ENCODE data around the gene TNFRSF21.

The TNFRSF21 gene

GRCh38 chr6:47254051-47254450, 55.7 kb downstream of the TNFRSF21 start:
- no peak for DNase-seq (ENCODE audit: extremely low read depth in 1 of 2, low read depth in 1 of 2)

GRCh38 chr6:47253136-47253535, 56.6 kb downstream of the TNFRSF21 start:
- DNase-seq (ENCODE audit: extremely low read depth in 1 of 2, low read depth in 1 of 2), result no peak

- DNase-seq (ENCODE audit: extremely low read depth in 1 of 2, low read depth in 1 of 2), result no peak
These were observed 57.1 kb downstream of the TNFRSF21 start for GRCh38 chr6:47252633-47253032.

GRCh38 chr6:47251396-47251795, 58.3 kb downstream of the TNFRSF21 start:
- no peak for DNase-seq (ENCODE audit: extremely low read depth in 1 of 2, low read depth in 1 of 2)

GRCh38 chr6:47250302-47250701, 59.4 kb downstream of the TNFRSF21 start:
- no peak for DNase-seq (ENCODE audit: extremely low read depth in 1 of 2, low read depth in 1 of 2)

- DNase-seq (ENCODE audit: extremely low read depth in 1 of 2, low read depth in 1 of 2), result no peak
These were observed 61.3 kb downstream of the TNFRSF21 start for GRCh38 chr6:47248446-47248845.

GRCh38 chr6:47247227-47247797, 62.4 kb downstream of the TNFRSF21 start:
- no peak for DNase-seq (ENCODE audit: extremely low read depth in 1 of 2, low read depth in 1 of 2)

- no peak for DNase-seq (ENCODE audit: extremely low read depth in 1 of 2, low read depth in 1 of 2)
These were observed 63.2 kb downstream of the TNFRSF21 start for GRCh38 chr6:47246551-47246950.

GRCh38 chr6:47245745-47246371, 63.8 kb downstream of the TNFRSF21 start:
- no peak for DNase-seq (ENCODE audit: extremely low read depth in 1 of 2, low read depth in 1 of 2)

GRCh38 chr6:47242483-47243386, 67.0 kb downstream of the TNFRSF21 start:
- DNase-seq (ENCODE audit: extremely low read depth in 1 of 2, low read depth in 1 of 2), result peak; percentile 19 to 37

GRCh38 chr6:47241742-47242482, 67.8 kb downstream of the TNFRSF21 start:
- DNase-seq (ENCODE audit: extremely low read depth in 1 of 2, low read depth in 1 of 2), result no peak

- DNase-seq (ENCODE audit: extremely low read depth in 1 of 2, low read depth in 1 of 2), result no peak
These were observed 69.3 kb downstream of the TNFRSF21 start for GRCh38 chr6:47240277-47240890.

- DNase-seq (ENCODE audit: extremely low read depth in 1 of 2, low read depth in 1 of 2), result no peak
These were observed 70.2 kb downstream of the TNFRSF21 start for GRCh38 chr6:47239546-47239945.

GRCh38 chr6:47238456-47238995, 71.2 kb downstream of the TNFRSF21 start:
- DNase-seq (ENCODE audit: extremely low read depth in 1 of 2, low read depth in 1 of 2), result no peak

- DNase-seq (ENCODE audit: extremely low read depth in 1 of 2, low read depth in 1 of 2), result no peak
These were observed 72.5 kb downstream of the TNFRSF21 start for GRCh38 chr6:47237196-47237595.

GRCh38 chr6:47235964-47236760, 73.5 kb downstream of the TNFRSF21 start:
- DNase-seq (ENCODE audit: extremely low read depth in 1 of 2, low read depth in 1 of 2), result no peak

GRCh38 chr6:47235421-47235820, 74.3 kb downstream of the TNFRSF21 start:
- DNase-seq (ENCODE audit: extremely low read depth in 1 of 2, low read depth in 1 of 2), result no peak

- DNase-seq (ENCODE audit: extremely low read depth in 1 of 2, low read depth in 1 of 2), result no peak
These were observed 75.3 kb downstream of the TNFRSF21 start for GRCh38 chr6:47234266-47234933.

GRCh38 chr6:47231151-47231550, 78.6 kb downstream of the TNFRSF21 start:
- DNase-seq (ENCODE audit: extremely low read depth in 1 of 2, low read depth in 1 of 2), result no peak

All from activated CD8-positive, alpha-beta memory T cell treated with anti-CD3 and anti-CD28 coated beads for 1 hour (primary cell).